Kidney (tissue), 14 donors: Measurements from ENCODE around the gene PLXNC1. TPM values are rescaled to one million over a fixed set of nuclear protein-coding genes. Genes with fewer than 3 reads are reported as not detected.
A peak's percentile ranks its signal among the peaks of the same experiment; 100 is the strongest.

Experiments
- DNase-seq, 5 donors: peaks; one replicate each; pipeline ENCODE4 v3.0.0-alpha.2; 2013 to 2020
- FAIRE-seq: peaks from 2 replicates; lab custom pipeline; 2012; peaks lifted over from hg19 to GRCh38; lab: Jason Lieb, UNC
- H3K27ac ChIP-seq, 2 donors: one replicate each; pipeline ENCODE4 v1.7.0; 2013; ENCODE audit warnings: low read depth in 2 of 2, low read length in 2 of 2, inconsistent platforms in 1 of 2
- H3K27me3 ChIP-seq: one replicate; pipeline ENCODE4 v1.7.1; 2013; ENCODE audit warnings: low read length, inconsistent platforms; ENCODE audit not compliant: control insufficient read depth, insufficient read depth
- H3K36me3 ChIP-seq, 3 donors: one replicate each; pipeline versions ENCODE4 v1.7.0 to v1.7.1; 2013; ENCODE audit warnings: low read length in 3 of 3, control low read depth in 1 of 3, inconsistent platforms in 1 of 3; ENCODE audit not compliant: insufficient read depth in 3 of 3, control insufficient read depth in 2 of 3
- H3K4me1 ChIP-seq, 3 donors: one replicate each; pipeline versions ENCODE4 v1.7.0 to v1.7.1; 2013; ENCODE audit warnings: low read length in 3 of 3, inconsistent platforms in 1 of 3, low read depth in 1 of 3; ENCODE audit not compliant: control insufficient read depth in 2 of 3, insufficient read depth in 2 of 3
- H3K4me3 ChIP-seq, 3 donors: one replicate each; pipeline versions ENCODE4 v1.7.0 to v1.8.1; 2013; ENCODE audit warnings: low read length in 3 of 3, control low read depth in 1 of 3, inconsistent platforms in 1 of 3
- H3K9ac ChIP-seq, 3 donors: one replicate each; pipeline versions ENCODE4 v1.7.0 to v1.7.1; 2013; ENCODE audit warnings: low read length in 3 of 3, control low read depth in 1 of 3, inconsistent platforms in 1 of 3
- H3K9me3 ChIP-seq, 3 donors: one replicate each; pipeline versions ENCODE4 v1.7.0 to v1.7.1; 2013; ENCODE audit warnings: low read length in 3 of 3, control low read depth in 1 of 3, inconsistent platforms in 1 of 3; ENCODE audit not compliant: control insufficient read depth in 2 of 3, insufficient read depth in 1 of 3
- CTCF ChIP-seq: IDR thresholded peaks from 3 replicates; pipeline ENCODE4 v1.5.1; 2012; ENCODE audit warnings: mild to moderate bottlenecking, moderate library complexity, borderline replicate concordance; ENCODE audit not compliant: insufficient read depth; ENCODE audit errors: extremely low read depth
- intact Hi-C: fragments of 100-400 bp; cut with DNase I; formaldehyde crosslinking; loops from one replicate; pipeline ENCODE4 v1.11.1; 2022
- polyA plus RNA-seq: library from polyadenylated mRNA; stranded (reverse); fragments of 350-450 nt; fragmentation: Illumina TruSeq; extraction: RNeasy Lipid Tissue Mini Kit (QIAGEN cat#74804); gene quantifications from one replicate; pipeline ENCODE4 v1.2.3, GENCODE V29; 2014; ENCODE audit warnings: low read depth, low replicate concordance; ENCODE audit not compliant: insufficient read depth
- total RNA-seq: library from RNA; stranded (reverse); fragmentation: NEBNext Ultra II Directional; extraction: Animal tissue kit (Norgen Biotek cat#: 25700); gene quantifications from one replicate; pipeline ENCODE4 v1.2.1, GENCODE V29; 2021
- donor health status: control.
- donor health status: control.
- donor health status: control.
- donor health status: control.
- donor health status: control.
- donor health status: DM: yes; HTN: yes; CAD: no.
- donor health status: Normal renal cell carcinoma (clear cell type).

PLXNC1 gene
- total and polyA plus RNA-seq, 2 donors from 2014 or later = 1.8 to 11.6 TPM

- H3K4me1 ChIP-seq = peaks cover 0 to 11% (median 2%) of the 10 kb centered on the region in 3 donors
- no peak overlapping the region for H3K27ac ChIP-seq
- DNase-seq (peak in 3 of 5 donors; percentile 24 to 68 (median 45)), FAIRE-seq (no peak)
- H3K27me3 ChIP-seq = peaks cover 4% of the 10 kb centered on the region
- H3K36me3 ChIP-seq = no peaks in the 10 kb centered on the region
- H3K9me3 ChIP-seq = no peaks in the 10 kb centered on the region
- no peak overlapping the region for H3K9ac ChIP-seq
- TF ChIP-seq CTCF = no peak
- intact Hi-C loops = no loop called here
- no peak overlapping the region for H3K4me3 ChIP-seq
Measured at GRCh38 chr12:94151582-94151981, 3.2 kb downstream of the PLXNC1 start.

GRCh38 chr12:94152292-94153078 is 4.1 kb downstream of the PLXNC1 start:
- Histone ChIP-seq H3K4me3 (no peak overlapping the region), H3K27ac (no peak overlapping the region), H3K9ac (no peak overlapping the region), H3K4me1 (peaks cover 0 to 11% (median 2%) of the 10 kb centered on the region in 3 donors), H3K36me3 (no peaks in the 10 kb centered on the region), H3K27me3 (peaks cover 4% of the 10 kb centered on the region), H3K9me3 (no peaks in the 10 kb centered on the region)
- no peak for TF ChIP-seq CTCF
- intact Hi-C loops = no loop called here
- DNase-seq (peak in 2 of 5 donors; percentile 53 to 60), FAIRE-seq (no peak)

GRCh38 chr12:94157181-94157580 is 8.8 kb downstream of the PLXNC1 start:
- no peaks in the 10 kb centered on the region for H3K27me3 ChIP-seq
- no peaks in the 10 kb centered on the region for H3K9me3 ChIP-seq
- H3K27ac ChIP-seq = no peak overlapping the region
- H3K4me1 ChIP-seq = peaks cover 0 to 5% (median 2%) of the 10 kb centered on the region in 3 donors
- H3K9ac ChIP-seq = no peak overlapping the region
- DNase-seq = no peak
- intact Hi-C loops = no loop called here
- no peak for TF ChIP-seq CTCF
- H3K36me3 ChIP-seq = no peaks in the 10 kb centered on the region
- no peak overlapping the region for H3K4me3 ChIP-seq
- no peak for FAIRE-seq
